ENCODE data around the gene TMEM17. TPM values are rescaled to one million over a fixed set of nuclear protein-coding genes. Genes with fewer than 3 reads are reported as not detected.

Gene TMEM17
- polyA plus RNA-seq, 3 donors, result 0.08 to 0.26 (median 0.10) TPM

DNA sequence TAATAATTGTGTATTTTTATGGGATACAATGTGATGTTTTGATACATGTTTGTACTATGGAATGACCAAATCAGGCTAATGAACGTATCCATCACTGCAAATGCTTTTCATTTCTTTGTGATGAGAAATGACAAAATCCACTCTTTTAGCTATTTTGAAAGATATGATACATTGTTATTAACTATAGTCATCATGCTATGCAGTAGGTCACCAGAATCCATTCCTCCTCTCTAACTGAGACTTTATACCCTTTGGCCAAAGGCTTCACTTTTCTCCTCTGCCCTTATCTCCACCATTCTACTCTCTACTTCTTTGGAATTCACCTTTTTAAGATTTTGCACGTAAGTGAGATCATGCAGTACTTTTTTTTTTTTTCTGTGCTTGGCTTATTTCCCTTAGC is 44.5 kb upstream of the TMEM17 start:
- TF ChIP-seq, protein P1, sequence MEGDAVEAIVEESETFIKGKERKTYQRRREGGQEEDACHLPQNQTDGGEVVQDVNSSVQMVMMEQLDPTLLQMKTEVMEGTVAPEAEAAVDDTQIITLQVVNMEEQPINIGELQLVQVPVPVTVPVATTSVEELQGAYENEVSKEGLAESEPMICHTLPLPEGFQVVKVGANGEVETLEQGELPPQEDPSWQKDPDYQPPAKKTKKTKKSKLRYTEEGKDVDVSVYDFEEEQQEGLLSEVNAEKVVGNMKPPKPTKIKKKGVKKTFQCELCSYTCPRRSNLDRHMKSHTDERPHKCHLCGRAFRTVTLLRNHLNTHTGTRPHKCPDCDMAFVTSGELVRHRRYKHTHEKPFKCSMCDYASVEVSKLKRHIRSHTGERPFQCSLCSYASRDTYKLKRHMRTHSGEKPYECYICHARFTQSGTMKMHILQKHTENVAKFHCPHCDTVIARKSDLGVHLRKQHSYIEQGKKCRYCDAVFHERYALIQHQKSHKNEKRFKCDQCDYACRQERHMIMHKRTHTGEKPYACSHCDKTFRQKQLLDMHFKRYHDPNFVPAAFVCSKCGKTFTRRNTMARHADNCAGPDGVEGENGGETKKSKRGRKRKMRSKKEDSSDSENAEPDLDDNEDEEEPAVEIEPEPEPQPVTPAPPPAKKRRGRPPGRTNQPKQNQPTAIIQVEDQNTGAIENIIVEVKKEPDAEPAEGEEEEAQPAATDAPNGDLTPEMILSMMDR (IDR thresholded peaks at IDR 0.05), result no peak
- H3K79me2 ChIP-seq (ENCODE audit: insufficient read depth, low read length), result no peaks in the 10 kb centered on the region
- intact Hi-C loops (cut with micrococcal nuclease), result no loop called here
- H4K20me1 ChIP-seq (ENCODE audit: insufficient read depth, low read length), result no peaks in the 10 kb centered on the region
- H3K4me3 ChIP-seq (replicated peaks in 1 of 3; ENCODE audit: low read depth in 2 of 3, low read length in 3 of 3), result no peak overlapping the region
- H3K4me1 ChIP-seq (ENCODE audit: control insufficient read depth in 1 of 2, insufficient read depth in 2 of 2, low read length in 2 of 2), result no peaks in the 10 kb centered on the region
- WGBS (ENCODE audit: insufficient coverage), result no CpG with 5 or more reads among the region's 2 CpGs
- Mint-ChIP-seq H3K4me3 (no peak overlapping the region), H3K9me3 (no peaks in the 10 kb centered on the region), H3K36me3 (no peaks in the 10 kb centered on the region), H3K27ac (no peak overlapping the region), H3K27me3 (ENCODE audit: low read depth in 3 of 3) (no peaks in the 10 kb centered on the region), H3K4me1 (no peaks in the 10 kb centered on the region)
- no peak overlapping the region for H2AFZ ChIP-seq (ENCODE audit: insufficient read depth, low read depth, low read length, poor library complexity, severe bottlenecking)
- H3K36me3 ChIP-seq (replicated peaks in 1 of 2; ENCODE audit: control insufficient read depth in 1 of 2, insufficient read depth in 2 of 2, low read length in 2 of 2), result no peaks in the 10 kb centered on the region
- H3K9me3 ChIP-seq (replicated peaks in 1 of 2; ENCODE audit: control insufficient read depth in 1 of 2, insufficient read depth in 1 of 2, low read length in 2 of 2), result no peaks in the 10 kb centered on the region
- H3K9ac ChIP-seq (ENCODE audit: insufficient read depth, low read length, poor library complexity, severe bottlenecking), result no peak overlapping the region
- no peaks in the 10 kb centered on the region for H3K27me3 ChIP-seq (ENCODE audit: control insufficient read depth in 2 of 2, insufficient read depth in 2 of 2, low read length in 2 of 2)
- H3K4me2 ChIP-seq (replicated peaks; ENCODE audit: extremely low read depth, low read length, poor library complexity, severe bottlenecking), result no peak overlapping the region
- no peak for DNase-seq
- no peak overlapping the region for H3K27ac ChIP-seq (ENCODE audit: low read depth in 1 of 2, low read length in 2 of 2)

DNA sequence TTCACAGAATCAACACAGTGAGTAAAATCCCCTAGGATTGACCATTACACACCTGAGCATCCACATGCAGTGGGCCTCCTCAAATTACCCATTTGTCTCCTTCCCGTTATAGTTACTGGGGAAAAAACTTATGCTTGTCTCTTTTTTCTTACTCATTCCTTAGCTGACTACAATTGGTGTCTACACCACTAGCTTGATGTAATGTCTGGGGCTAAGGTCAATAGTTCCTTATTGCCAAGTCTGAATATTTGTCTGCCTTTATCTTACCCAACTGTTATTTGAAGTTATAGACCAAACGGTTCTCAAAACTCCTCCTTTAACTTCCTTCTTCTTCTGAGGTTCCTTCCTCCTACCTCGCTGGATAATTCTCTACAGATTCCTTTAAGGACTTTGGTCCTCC is 41.9 kb upstream of the TMEM17 start:
- Histone ChIP-seq H3K36me3 (replicated peaks in 1 of 2; ENCODE audit: control insufficient read depth in 1 of 2, insufficient read depth in 2 of 2, low read length in 2 of 2) (no peaks in the 10 kb centered on the region), H3K4me1 (ENCODE audit: control insufficient read depth in 1 of 2, insufficient read depth in 2 of 2, low read length in 2 of 2) (no peaks in the 10 kb centered on the region), H3K27ac (ENCODE audit: low read depth in 1 of 2, low read length in 2 of 2) (no peak overlapping the region), H3K27me3 (ENCODE audit: control insufficient read depth in 2 of 2, insufficient read depth in 2 of 2, low read length in 2 of 2) (no peaks in the 10 kb centered on the region), H3K9ac (ENCODE audit: insufficient read depth, low read length, poor library complexity, severe bottlenecking) (no peak overlapping the region), H3K9me3 (replicated peaks in 1 of 2; ENCODE audit: control insufficient read depth in 1 of 2, insufficient read depth in 1 of 2, low read length in 2 of 2) (no peaks in the 10 kb centered on the region), H2AFZ (ENCODE audit: insufficient read depth, low read depth, low read length, poor library complexity, severe bottlenecking) (no peak overlapping the region), H3K4me2 (replicated peaks; ENCODE audit: extremely low read depth, low read length, poor library complexity, severe bottlenecking) (no peak overlapping the region), H4K20me1 (ENCODE audit: insufficient read depth, low read length) (no peaks in the 10 kb centered on the region), H3K79me2 (ENCODE audit: insufficient read depth, low read length) (no peaks in the 10 kb centered on the region), H3K4me3 (replicated peaks in 1 of 3; ENCODE audit: low read depth in 2 of 3, low read length in 3 of 3) (no peak overlapping the region)
- Mint-ChIP-seq H3K36me3 (no peaks in the 10 kb centered on the region), H3K4me1 (no peaks in the 10 kb centered on the region), H3K9me3 (peaks cover 0 to 5% (median 0%) of the 10 kb centered on the region in 7 donors), H3K27ac (no peak overlapping the region), H3K27me3 (ENCODE audit: low read depth in 3 of 3) (no peaks in the 10 kb centered on the region), H3K4me3 (no peak overlapping the region)
- no CpG with 5 or more reads among the region's 3 CpGs for WGBS (ENCODE audit: insufficient coverage)
- DNase-seq, result no peak
- intact Hi-C loops (cut with micrococcal nuclease), result no loop called here
- TF ChIP-seq, protein P1 (IDR thresholded peaks at IDR 0.05), result no peak

Measured in CD14-positive monocyte (primary cell).